Measurements from ENCODE around the gene PRKG2. TPM values are rescaled to one million over a fixed set of nuclear protein-coding genes. Genes with fewer than 3 reads are reported as not detected.

Gene PRKG2
- 1.4 and 4.6 TPM in 2 replicates for total RNA-seq

DNA sequence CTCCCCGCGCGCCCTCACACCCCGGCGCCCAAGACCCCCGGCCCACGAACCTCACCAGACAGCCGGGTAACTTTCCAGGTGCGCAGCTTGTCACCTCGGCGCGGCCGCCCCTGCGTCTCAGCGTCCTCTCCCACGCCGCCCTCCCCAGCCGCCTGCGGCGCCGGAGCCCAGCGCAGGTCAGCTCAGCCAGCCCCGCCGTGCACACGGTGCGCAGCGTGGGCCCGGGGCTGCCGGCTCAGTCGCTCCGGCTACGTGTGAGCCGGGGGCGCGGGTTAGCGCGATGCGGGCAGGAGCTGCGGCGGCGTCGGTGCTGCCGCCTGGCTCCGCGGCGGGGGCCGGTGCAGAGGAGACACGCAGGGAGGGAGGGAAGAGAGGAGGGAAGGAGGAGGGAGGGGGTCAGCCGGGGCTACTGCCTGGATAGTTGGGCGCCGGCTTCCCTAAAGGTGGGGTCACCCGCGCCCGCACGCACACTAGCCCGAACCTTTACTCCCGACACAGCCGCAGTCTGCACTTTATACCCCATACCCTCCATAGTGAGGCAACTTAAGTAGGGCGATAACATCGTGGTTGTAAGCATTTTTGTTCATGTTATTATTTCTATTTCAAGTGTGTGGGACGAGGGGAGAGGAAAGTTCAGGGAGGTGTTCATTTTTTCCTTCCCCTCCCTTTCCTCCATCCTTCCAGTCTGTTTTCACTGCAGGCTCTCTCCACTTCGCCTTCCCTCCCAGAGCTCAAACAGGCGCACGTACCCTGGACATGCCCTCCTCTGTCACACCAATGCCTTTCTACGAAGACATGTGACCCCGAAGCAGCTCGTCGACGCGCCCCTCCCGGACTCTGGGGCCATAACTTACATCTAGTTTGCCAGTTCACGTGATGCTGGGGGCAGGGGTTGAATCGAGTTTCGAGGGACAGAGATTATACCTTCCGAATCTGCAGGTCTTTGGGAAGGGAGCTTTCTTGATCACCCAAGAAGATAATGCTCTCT is at the start of gene PRKG2:
Gene PRKG2, minus strand, starts transcription at position 342 of the 988 bp plus-strand sequence. CDS start 10,175 bp downstream, outside the sequence.

Other genes starting within 250 kb of the PRKG2 start
- gene BMP3, start 184.5 kb downstream of the PRKG2 start, total RNA-seq: not detected in 2 replicates

All from myometrial cell (primary cell).